RWPE2 (cell line): Measurements from ENCODE around the gene LPCAT2.

Experiments used
- ATAC-seq: fragments of 200-7000 bp; cut with Tn5 transposase; 3 replicates; pipeline ENCODE4 v1.9.1; 2021; ENCODE audit warnings: low read depth
- DNase-seq: peaks from one replicate; pipeline ENCODE4 v3.0.0-alpha.2; 2020; ENCODE audit warnings: low spot score
- H3K27ac ChIP-seq: fragments of 450-650 bp; 2 replicates; pipeline ENCODE4 v1.5.1; 2017; ENCODE audit warnings: mild to moderate bottlenecking; ENCODE audit not compliant: poor library complexity, severe bottlenecking
- H3K27me3 ChIP-seq: fragments of 250-450 bp; sonication (Bioruptor Pico); 2 replicates; pipeline ENCODE4 v1.5.1; 2021; ENCODE audit warnings: mild to moderate bottlenecking, moderate library complexity; ENCODE audit not compliant: insufficient read depth, poor library complexity, severe bottlenecking
- H3K36me3 ChIP-seq: fragments of 250-450 bp; sonication (Bioruptor Pico); 2 replicates; pipeline ENCODE4 v1.5.1; 2020; ENCODE audit warnings: low read depth, mild to moderate bottlenecking, moderate library complexity
- H3K4me1 ChIP-seq: fragments of 250-450 bp; sonication (Bioruptor Pico); 2 replicates; pipeline ENCODE4 v1.5.1; 2021; ENCODE audit warnings: mild to moderate bottlenecking, moderate library complexity; ENCODE audit not compliant: insufficient read depth, poor library complexity, severe bottlenecking
- H3K4me3 ChIP-seq: fragments of 250-450 bp; sonication (Bioruptor Pico); 2 replicates; pipeline ENCODE4 v1.5.1; 2021; ENCODE audit warnings: mild to moderate bottlenecking, moderate library complexity; ENCODE audit not compliant: severe bottlenecking
- H3K9me3 ChIP-seq: fragments of 250-450 bp; sonication (Bioruptor Pico); 2 replicates; pipeline ENCODE4 v1.5.1; 2021; ENCODE audit warnings: mild to moderate bottlenecking, moderate library complexity; ENCODE audit not compliant: severe bottlenecking
- CTCF ChIP-seq: fragments of 450-650 bp; IDR thresholded peaks from one replicate; pipeline ENCODE4 v1.5.1; 2017; ENCODE audit warnings: mild to moderate bottlenecking, moderate library complexity; ENCODE audit not compliant: poor library complexity, severe bottlenecking

LPCAT2 gene

GRCh38 chr16:55503726-55504550 lies 4.9 kb upstream of the LPCAT2 start:
- H3K4me3 ChIP-seq: no peak overlapping the region
- peak overlapping the region; percentile 93 for H3K27ac ChIP-seq
- DNase-seq (no peak), ATAC-seq (no peak)
- H3K9me3 ChIP-seq: no peaks in the 10 kb centered on the region
- H3K27me3 ChIP-seq: no peaks in the 10 kb centered on the region
- no peak for TF ChIP-seq CTCF
- no peaks in the 10 kb centered on the region for H3K36me3 ChIP-seq
- peaks cover 43% of the 10 kb centered on the region for H3K4me1 ChIP-seq

- H3K9me3 ChIP-seq: no peaks in the 10 kb centered on the region
- peaks cover 36% of the 10 kb centered on the region for H3K4me1 ChIP-seq
- no peak for DNase-seq
- no peak overlapping the region for H3K4me3 ChIP-seq
- TF ChIP-seq CTCF: no peak
- no peak overlapping the region for H3K27ac ChIP-seq
- no peak for ATAC-seq
- H3K27me3 ChIP-seq: no peaks in the 10 kb centered on the region
- H3K36me3 ChIP-seq: no peaks in the 10 kb centered on the region
These were observed 3.4 kb upstream of the LPCAT2 start for GRCh38 chr16:55505333-55506015.

- Histone ChIP-seq H3K27me3 (no peaks in the 10 kb centered on the region), H3K4me1 (peaks cover 34% of the 10 kb centered on the region), H3K9me3 (no peaks in the 10 kb centered on the region), H3K36me3 (no peaks in the 10 kb centered on the region), H3K4me3 (no peak overlapping the region), H3K27ac (no peak overlapping the region)
- TF ChIP-seq CTCF: no peak
- DNase-seq: no peak
- ATAC-seq: no peak
These were observed 2.8 kb upstream of the LPCAT2 start for GRCh38 chr16:55506083-55506482.

GRCh38 chr16:55506708-55507107 lies 2.2 kb upstream of the LPCAT2 start:
- DNase-seq (no peak), ATAC-seq (no peak)
- H3K27me3 ChIP-seq: no peaks in the 10 kb centered on the region
- no peak overlapping the region for H3K4me3 ChIP-seq
- no peak for TF ChIP-seq CTCF
- no peaks in the 10 kb centered on the region for H3K9me3 ChIP-seq
- H3K36me3 ChIP-seq: 0 out of 2 replicates have a peak, but pooled peaks cover 3% of the 10 kb centered on the region
- no peak overlapping the region for H3K27ac ChIP-seq
- H3K4me1 ChIP-seq: peaks cover 31% of the 10 kb centered on the region
